Small intestine (tissue), 7 donors: ENCODE data around the gene PLG. TPM values are rescaled to one million over a fixed set of nuclear protein-coding genes. Genes with fewer than 3 reads are reported as not detected.
"Not testable (repeated sequence)": the region's sequence is repeated elsewhere in the genome, so short reads cannot be mapped to it uniquely, and the experiment has no call there.

Source experiments
- DNase-seq, 2 donors: peaks; one replicate each; pipeline versions ENCODE4 v3.0.0 to v3.0.0-alpha.2; 2013
- FAIRE-seq: peaks from 2 replicates; lab custom pipeline; 2012; peaks lifted over from hg19 to GRCh38; lab: Jason Lieb, UNC
- H3K27ac ChIP-seq, 3 donors: one replicate each; pipeline ENCODE4 v1.5.1; 2013; ENCODE audit warnings: low read length in 2 of 3, mild to moderate bottlenecking in 2 of 3, control low read depth in 1 of 3, inconsistent platforms in 1 of 3, low read depth in 1 of 3, moderate library complexity in 1 of 3
- H3K27me3 ChIP-seq, 3 donors: one replicate each; pipeline ENCODE4 v1.6.1; 2013; ENCODE audit warnings: low read length in 3 of 3, inconsistent platforms in 1 of 3; ENCODE audit not compliant: control insufficient read depth in 3 of 3, insufficient read depth in 3 of 3
- H3K36me3 ChIP-seq, 3 donors: one replicate each; pipeline ENCODE4 v1.6.1; 2013; ENCODE audit warnings: low read length in 3 of 3, inconsistent platforms in 1 of 3, low read depth in 1 of 3, mild to moderate bottlenecking in 1 of 3, moderate library complexity in 1 of 3; ENCODE audit not compliant: control insufficient read depth in 3 of 3, insufficient read depth in 2 of 3
- H3K4me1 ChIP-seq, 3 donors: one replicate each; pipeline ENCODE4 v1.6.1; 2013; ENCODE audit warnings: low read length in 2 of 3, inconsistent platforms in 1 of 3, low read depth in 1 of 3, mild to moderate bottlenecking in 1 of 3, moderate library complexity in 1 of 3; ENCODE audit not compliant: control insufficient read depth in 3 of 3, insufficient read depth in 2 of 3
- H3K4me3 ChIP-seq, 3 donors: one replicate each; pipeline ENCODE4 v1.5.1; 2013; ENCODE audit warnings: low read length in 3 of 3, control low read depth in 1 of 3, inconsistent platforms in 1 of 3, low read depth in 1 of 3, mild to moderate bottlenecking in 1 of 3, moderate library complexity in 1 of 3
- H3K9me3 ChIP-seq, 2 donors: one replicate each; pipeline ENCODE4 v1.6.1; 2013; ENCODE audit warnings: low read depth in 1 of 2, low read length in 1 of 2; ENCODE audit not compliant: control insufficient read depth in 2 of 2, insufficient read depth in 1 of 2
- WGBS, 3 donors: extraction: QIAGEN DNeasy Blood & Tissue Kit; methylation state at CpG; one replicate each; pipeline ENCODE4 v1.1.7; 2013; 5-methylcytosine and 5-hydroxymethylcytosine counted together
- polyA plus RNA-seq, 4 donors: library from polyadenylated mRNA; stranded (reverse) in 3 of 4; unstranded in 1 of 4; fragments of 200-250 nt in 3 of 4; fragments of 120-200 nt in 1 of 4; gene quantifications; one replicate each; pipeline versions ENCODE4 v1.2.1 to v1.2.3, GENCODE V29; 2013
- donor health status: healthy with polysubstance abuse.
- donor health status: control.
- donor health status: control.
- donor health status: Bipolar disorder and iron deficiency.
- donor health status: healthy.

The PLG gene
- polyA plus RNA-seq, 4 donors: 0.33 to 11.5 (median 0.54) TPM; not detected in 1

DNA sequence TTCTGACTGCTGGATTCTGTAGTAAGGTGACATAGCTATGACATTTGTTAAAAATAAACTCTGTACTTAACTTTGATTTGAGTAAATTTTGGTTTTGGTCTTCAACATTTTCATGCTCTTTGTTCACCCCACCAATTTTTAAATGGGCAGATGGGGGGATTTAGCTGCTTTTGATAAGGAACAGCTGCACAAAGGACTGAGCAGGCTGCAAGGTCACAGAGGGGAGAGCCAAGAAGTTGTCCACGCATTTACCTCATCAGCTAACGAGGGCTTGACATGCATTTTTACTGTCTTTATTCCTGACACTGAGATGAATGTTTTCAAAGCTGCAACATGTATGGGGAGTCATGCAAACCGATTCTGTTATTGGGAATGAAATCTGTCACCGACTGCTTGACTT is 51.2 kb downstream of the PLG start:
- H3K4me3 ChIP-seq, H3K9me3 ChIP-seq, H3K27me3 ChIP-seq, FAIRE-seq, DNase-seq, H3K36me3 ChIP-seq, H3K27ac ChIP-seq, H3K4me1 ChIP-seq: not testable (repeated sequence)
- 62 to 69% (median 66%) methylated on average over 3 to 4 of the region's 4 CpGs for WGBS, 3 donors

DNA sequence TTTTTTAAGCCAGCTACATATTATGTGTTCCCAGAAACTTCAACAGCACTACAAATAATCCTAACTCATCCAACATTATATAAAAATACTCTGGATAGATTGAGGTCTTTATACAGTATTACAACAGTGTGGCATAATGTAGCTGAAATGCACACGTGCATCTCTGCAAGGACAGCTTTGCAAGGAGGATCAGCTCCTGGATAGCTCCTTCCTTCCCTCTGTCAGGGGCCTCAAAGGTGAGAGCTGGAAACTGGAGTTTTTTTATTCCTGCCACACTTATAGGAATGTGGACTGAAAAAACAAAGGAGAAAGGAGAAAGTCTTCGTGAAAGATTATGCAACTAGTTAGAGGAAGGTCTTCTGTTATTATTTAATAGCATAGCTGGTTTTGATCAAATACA is 53.1 kb downstream of the PLG start:
- FAIRE-seq (no peak), DNase-seq (no peak)
- Histone ChIP-seq H3K27me3 (no peaks in the 10 kb centered on the region), H3K27ac (no peak overlapping the region), H3K9me3 (no peaks in the 10 kb centered on the region), H3K36me3 (no peaks in the 10 kb centered on the region), H3K4me1 (no peaks in the 10 kb centered on the region), H3K4me3 (no peak overlapping the region)
- 21 to 34% (median 21%) methylated on average over 2 of the region's 2 CpGs for WGBS, 3 donors

DNA sequence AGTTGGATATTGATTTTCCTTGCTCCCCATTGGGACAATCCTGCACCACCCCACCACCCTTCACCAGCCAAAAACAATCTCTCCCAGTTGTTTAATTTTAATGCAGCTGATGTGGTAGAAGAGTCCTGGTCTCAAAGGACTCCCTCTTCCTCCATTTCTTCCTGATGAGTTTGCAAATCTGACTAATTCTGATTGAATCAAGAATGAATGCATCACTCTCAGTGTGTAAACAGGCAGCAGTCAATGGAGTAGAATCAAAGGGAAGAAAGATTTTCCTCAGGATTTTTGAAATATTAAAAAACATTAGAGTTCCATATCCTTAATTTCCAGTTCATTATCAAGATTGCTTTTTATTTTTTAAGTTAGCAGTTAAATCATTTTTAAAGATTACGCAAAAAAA is 54.0 kb downstream of the PLG start:
- Histone ChIP-seq H3K4me1 (no peaks in the 10 kb centered on the region), H3K36me3 (no peaks in the 10 kb centered on the region), H3K27ac (no peak overlapping the region), H3K27me3 (no peaks in the 10 kb centered on the region), H3K4me3 (no peak overlapping the region), H3K9me3 (no peaks in the 10 kb centered on the region)
- 91 to 96% (median 94%) methylated on average over 1 of the region's 1 CpG for WGBS, 3 donors
- no peak for DNase-seq
- no peak for FAIRE-seq

DNA sequence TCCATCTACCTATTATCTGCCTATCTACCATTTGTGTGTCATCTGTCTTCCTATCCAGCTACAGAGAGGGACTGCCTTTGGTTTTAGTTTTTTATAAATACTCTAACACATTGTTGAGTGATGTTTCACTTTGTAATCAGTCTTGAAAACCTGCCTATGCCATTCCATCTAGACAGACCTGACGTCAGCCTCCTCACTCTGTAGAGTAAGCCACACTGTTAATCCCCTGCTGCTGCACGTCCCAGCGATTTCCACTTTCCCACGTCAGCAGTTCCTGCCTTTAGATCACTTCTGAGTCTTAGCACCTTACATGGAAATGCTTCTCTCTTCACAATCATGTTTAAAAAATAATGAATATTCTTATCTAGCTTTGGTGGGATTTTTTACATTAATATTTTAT is 54.8 kb downstream of the PLG start:
- no peaks in the 10 kb centered on the region for H3K9me3 ChIP-seq
- no peaks in the 10 kb centered on the region for H3K36me3 ChIP-seq
- H3K27me3 ChIP-seq: no peaks in the 10 kb centered on the region
- no peak overlapping the region for H3K27ac ChIP-seq
- no peak overlapping the region for H3K4me3 ChIP-seq
- WGBS, 3 donors: 73 to 77% (median 73%) methylated on average over 4 of the region's 4 CpGs
- H3K4me1 ChIP-seq: no peaks in the 10 kb centered on the region
- DNase-seq (no peak), FAIRE-seq (no peak)

DNA sequence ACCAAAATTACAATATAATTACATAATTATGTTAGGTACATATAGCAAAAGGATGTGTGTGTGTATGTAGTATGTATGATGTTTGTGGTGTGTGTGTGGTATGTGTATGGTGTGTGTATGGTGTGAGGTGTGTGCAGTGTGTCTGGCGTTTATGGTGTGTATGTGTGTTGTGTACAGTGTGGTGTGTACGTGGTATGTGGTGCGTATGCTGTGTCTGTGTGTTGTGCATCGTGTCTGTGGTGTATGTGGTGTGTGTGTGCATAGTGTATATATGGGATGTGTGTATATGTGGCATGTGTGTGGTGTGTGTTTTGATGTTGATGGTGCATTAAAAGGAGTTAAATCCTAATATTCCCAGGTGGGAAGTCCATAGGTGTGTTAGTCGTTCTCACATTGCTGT is 62.8 kb downstream of the PLG start:
- H3K4me1 ChIP-seq: no peaks in the 10 kb centered on the region
- no peaks in the 10 kb centered on the region for H3K36me3 ChIP-seq
- no peak overlapping the region for H3K27ac ChIP-seq
- WGBS, 3 donors: 79 to 91% (median 83%) methylated on average over 5 of the region's 5 CpGs
- DNase-seq: no peak
- H3K4me3 ChIP-seq: no peak overlapping the region
- FAIRE-seq: no peak
- H3K27me3 ChIP-seq: peaks cover 3 to 5% (median 4%) of the 10 kb centered on the region in 3 donors
- no peaks in the 10 kb centered on the region for H3K9me3 ChIP-seq

DNA sequence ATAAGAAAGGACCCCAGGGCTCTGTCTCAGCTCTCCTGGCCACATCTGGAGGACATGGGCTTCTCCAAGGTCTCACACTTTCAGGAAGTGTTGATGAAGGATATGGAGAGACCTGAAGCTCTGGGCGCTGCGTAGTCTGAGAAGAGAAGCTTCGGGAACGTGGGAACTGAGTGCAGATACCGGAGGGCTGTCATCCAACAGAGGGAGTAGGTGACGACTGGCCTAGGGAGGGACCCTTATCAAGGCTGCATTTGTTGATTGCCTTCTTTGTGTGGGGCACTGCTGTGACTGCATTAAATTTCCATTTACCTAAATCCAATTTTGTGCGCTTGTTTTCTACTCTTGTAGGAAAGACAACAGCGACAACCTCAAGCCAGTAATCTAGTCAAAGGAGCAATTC is 63.4 kb downstream of the PLG start:
- DNase-seq: no peak
- 68 to 71% (median 68%) methylated on average over 8 of the region's 8 CpGs for WGBS, 3 donors
- no peaks in the 10 kb centered on the region for H3K36me3 ChIP-seq
- no peak overlapping the region for H3K27ac ChIP-seq
- no peaks in the 10 kb centered on the region for H3K9me3 ChIP-seq
- H3K27me3 ChIP-seq: peaks cover 3 to 5% (median 4%) of the 10 kb centered on the region in 3 donors
- FAIRE-seq: no peak
- no peak overlapping the region for H3K4me3 ChIP-seq
- no peaks in the 10 kb centered on the region for H3K4me1 ChIP-seq

DNA sequence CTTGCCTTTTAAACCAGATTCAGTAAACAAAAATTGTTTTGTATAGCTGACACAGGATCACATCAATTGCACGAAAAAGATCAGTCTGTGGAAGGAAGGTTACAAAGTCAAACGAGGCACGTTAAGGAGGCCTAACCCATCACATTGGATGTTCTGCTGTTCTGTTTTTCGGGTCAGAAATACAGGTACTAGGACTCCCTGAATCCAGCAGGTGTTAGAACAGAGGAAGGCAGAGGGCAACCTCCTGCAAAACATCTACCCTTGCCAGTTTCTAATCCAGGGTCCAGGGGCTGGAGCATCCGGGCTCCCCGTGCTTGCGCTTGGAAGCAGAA is 64.6 kb downstream of the PLG start:
- no peaks in the 10 kb centered on the region for H3K36me3 ChIP-seq
- DNase-seq (no peak), FAIRE-seq (no peak)
- H3K9me3 ChIP-seq: no peaks in the 10 kb centered on the region
- no peak overlapping the region for H3K4me3 ChIP-seq
- no peaks in the 10 kb centered on the region for H3K4me1 ChIP-seq
- WGBS, 3 donors: 15 to 28% (median 27%) methylated on average over 7 of the region's 7 CpGs
- peaks cover 3 to 5% (median 4%) of the 10 kb centered on the region in 3 donors for H3K27me3 ChIP-seq
- no peak overlapping the region for H3K27ac ChIP-seq

DNA sequence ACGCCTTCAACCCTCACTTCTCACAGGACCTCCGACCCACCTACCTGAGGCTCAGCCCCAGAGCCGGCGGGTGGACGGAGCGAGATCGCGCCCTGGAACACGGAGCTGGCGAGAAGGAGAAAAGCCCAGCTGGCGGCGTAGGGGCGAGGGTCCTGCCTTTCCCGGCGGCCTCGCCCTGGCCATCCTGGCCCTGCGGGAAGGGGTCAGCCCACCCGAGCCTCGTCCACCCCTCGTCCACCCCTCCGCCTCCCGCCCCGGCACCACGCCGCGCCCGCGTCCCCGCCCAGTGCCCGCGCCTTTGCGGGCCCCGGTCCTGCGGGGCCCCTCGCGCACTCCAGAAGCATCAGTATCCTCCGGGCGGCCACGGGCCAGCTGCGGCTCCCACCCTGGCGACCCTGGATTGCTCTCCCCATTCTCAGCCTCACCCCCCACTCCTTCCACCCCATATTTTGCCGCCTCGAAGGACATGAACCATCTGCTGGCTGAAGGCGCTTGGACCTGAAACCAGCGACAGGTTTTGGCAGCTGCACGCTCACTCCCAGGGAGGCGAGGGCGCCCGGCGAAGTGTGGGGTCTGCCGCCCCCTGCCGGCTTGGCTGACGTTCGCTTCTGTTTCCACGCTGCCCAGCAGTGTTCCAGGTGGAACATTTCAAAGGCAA is 65.1 kb downstream of the PLG start:
- no peak for FAIRE-seq
- Histone ChIP-seq H3K4me1 (no peaks in the 10 kb centered on the region), H3K27me3 (peaks cover 3 to 5% (median 4%) of the 10 kb centered on the region in 3 donors), H3K9me3 (no peaks in the 10 kb centered on the region), H3K36me3 (no peaks in the 10 kb centered on the region), H3K27ac (no peak overlapping the region), H3K4me3 (peak overlapping the region; percentile 26 to 32 (median 29))
- 0 to 4% (median 3%) methylated on average over 37 to 55 of the region's 55 CpGs for WGBS, 3 donors
- DNase-seq: peak; percentile 25 to 76

DNA sequence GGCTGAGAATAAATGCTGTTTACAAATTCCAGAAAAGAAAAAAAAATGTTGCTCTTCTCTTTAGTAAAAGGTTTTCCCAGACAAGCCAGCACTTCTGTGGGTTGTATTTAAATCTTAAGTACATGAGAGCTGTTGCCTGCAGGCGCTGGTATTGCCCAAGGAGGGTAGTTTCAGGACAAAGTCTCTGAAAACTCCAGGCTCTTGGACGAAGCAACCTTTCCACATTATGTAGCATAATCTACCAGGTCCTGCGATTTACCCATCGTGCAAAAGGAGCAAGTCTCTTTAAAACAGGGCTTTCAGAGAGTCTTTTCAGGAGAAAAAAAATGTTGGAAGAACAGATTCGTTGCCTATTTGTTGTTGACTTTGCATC is 65.6 kb downstream of the PLG start:
- 38 to 47% (median 40%) methylated on average over 5 of the region's 5 CpGs for WGBS, 3 donors
- no peak for FAIRE-seq
- H3K4me3 ChIP-seq: no peak overlapping the region

More for the DNA sequence above, 65.6 kb downstream of the PLG start:
- no peaks in the 10 kb centered on the region for H3K36me3 ChIP-seq
- DNase-seq: no peak
- no peak overlapping the region for H3K27ac ChIP-seq
- no peaks in the 10 kb centered on the region for H3K4me1 ChIP-seq
- H3K9me3 ChIP-seq: no peaks in the 10 kb centered on the region
- peaks cover 3 to 5% (median 4%) of the 10 kb centered on the region in 3 donors for H3K27me3 ChIP-seq
